Measurements from ENCODE around the gene HDAC4.

DNA sequence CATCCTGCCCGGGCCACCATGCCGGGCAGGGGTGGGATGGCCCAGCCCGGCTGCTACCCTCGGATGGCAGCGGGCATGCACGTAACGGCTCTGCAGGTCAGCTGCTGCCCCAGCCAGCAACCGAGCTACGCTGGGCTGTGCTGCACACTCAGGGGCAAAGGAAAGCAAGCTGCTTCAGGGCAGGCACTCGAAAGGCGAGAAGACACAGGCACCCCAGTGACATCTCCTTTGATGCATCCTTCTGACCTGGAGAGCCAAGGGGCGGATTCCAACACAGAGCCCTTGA, 8.8 kb downstream of the HDAC4 start:
- TF ChIP-seq, protein P1, sequence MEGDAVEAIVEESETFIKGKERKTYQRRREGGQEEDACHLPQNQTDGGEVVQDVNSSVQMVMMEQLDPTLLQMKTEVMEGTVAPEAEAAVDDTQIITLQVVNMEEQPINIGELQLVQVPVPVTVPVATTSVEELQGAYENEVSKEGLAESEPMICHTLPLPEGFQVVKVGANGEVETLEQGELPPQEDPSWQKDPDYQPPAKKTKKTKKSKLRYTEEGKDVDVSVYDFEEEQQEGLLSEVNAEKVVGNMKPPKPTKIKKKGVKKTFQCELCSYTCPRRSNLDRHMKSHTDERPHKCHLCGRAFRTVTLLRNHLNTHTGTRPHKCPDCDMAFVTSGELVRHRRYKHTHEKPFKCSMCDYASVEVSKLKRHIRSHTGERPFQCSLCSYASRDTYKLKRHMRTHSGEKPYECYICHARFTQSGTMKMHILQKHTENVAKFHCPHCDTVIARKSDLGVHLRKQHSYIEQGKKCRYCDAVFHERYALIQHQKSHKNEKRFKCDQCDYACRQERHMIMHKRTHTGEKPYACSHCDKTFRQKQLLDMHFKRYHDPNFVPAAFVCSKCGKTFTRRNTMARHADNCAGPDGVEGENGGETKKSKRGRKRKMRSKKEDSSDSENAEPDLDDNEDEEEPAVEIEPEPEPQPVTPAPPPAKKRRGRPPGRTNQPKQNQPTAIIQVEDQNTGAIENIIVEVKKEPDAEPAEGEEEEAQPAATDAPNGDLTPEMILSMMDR (IDR thresholded peaks at IDR 0.05), result no peak
- TF ChIP-seq SIN3A (IDR thresholded peaks at IDR 0.05; ENCODE audit: borderline replicate concordance, insufficient read depth, low read depth, low read length) (no peak), POLR2AphosphoS5 (IDR thresholded peaks at IDR 0.05; ENCODE audit: low read depth, low read length) (no peak)
